Measurements from ENCODE around the gene HIRA. TPM values are rescaled to one million over a fixed set of nuclear protein-coding genes. Genes with fewer than 3 reads are reported as not detected.

The HIRA gene
- polyA plus RNA-seq, 3 donors: 1.8 to 20.7 (median 2.6) TPM

- no peaks in the 10 kb centered on the region for H3K27me3 Mint-ChIP-seq (ENCODE audit: low read depth in 3 of 3)
- H3K4me2 ChIP-seq (replicated peaks; ENCODE audit: extremely low read depth, low read length, poor library complexity, severe bottlenecking): no peak overlapping the region
Observed at GRCh38 chr22:19419464-19420178, 11.9 kb downstream of the HIRA start.

DNA sequence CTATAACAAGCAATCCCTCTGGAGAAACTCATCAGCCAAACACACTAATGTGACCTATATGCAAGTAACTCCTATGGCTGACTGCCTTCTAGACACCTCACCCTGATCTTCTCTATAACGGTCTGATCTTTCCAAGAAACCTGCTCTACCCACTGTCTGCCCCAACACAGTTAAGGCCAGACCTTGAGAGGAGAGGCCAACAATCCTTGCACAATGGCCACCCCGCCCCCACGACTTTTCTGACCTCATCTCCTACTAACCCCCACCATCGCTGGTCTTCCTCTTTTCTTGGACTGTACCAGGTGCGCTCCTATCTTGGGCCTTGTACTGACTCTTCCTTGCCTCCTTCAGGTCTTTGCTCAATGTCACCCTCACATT is 12.5 kb downstream of the HIRA start:
- H3K4me3 Mint-ChIP-seq: no peak overlapping the region
- H3K4me1 Mint-ChIP-seq: peaks cover 38% of the 10 kb centered on the region
- no peaks in the 10 kb centered on the region for H3K9me3 ChIP-seq (replicated peaks in 1 of 2; ENCODE audit: control insufficient read depth in 1 of 2, insufficient read depth in 1 of 2, low read length in 2 of 2)
- H3K27me3 Mint-ChIP-seq (ENCODE audit: low read depth in 3 of 3): no peaks in the 10 kb centered on the region
- TF ChIP-seq, protein P1, sequence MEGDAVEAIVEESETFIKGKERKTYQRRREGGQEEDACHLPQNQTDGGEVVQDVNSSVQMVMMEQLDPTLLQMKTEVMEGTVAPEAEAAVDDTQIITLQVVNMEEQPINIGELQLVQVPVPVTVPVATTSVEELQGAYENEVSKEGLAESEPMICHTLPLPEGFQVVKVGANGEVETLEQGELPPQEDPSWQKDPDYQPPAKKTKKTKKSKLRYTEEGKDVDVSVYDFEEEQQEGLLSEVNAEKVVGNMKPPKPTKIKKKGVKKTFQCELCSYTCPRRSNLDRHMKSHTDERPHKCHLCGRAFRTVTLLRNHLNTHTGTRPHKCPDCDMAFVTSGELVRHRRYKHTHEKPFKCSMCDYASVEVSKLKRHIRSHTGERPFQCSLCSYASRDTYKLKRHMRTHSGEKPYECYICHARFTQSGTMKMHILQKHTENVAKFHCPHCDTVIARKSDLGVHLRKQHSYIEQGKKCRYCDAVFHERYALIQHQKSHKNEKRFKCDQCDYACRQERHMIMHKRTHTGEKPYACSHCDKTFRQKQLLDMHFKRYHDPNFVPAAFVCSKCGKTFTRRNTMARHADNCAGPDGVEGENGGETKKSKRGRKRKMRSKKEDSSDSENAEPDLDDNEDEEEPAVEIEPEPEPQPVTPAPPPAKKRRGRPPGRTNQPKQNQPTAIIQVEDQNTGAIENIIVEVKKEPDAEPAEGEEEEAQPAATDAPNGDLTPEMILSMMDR (IDR thresholded peaks at IDR 0.05): no peak
- peaks cover 94% of the 10 kb centered on the region for H4K20me1 ChIP-seq (ENCODE audit: insufficient read depth, low read length)
- H3K36me3 ChIP-seq (replicated peaks in 1 of 2; ENCODE audit: control insufficient read depth in 1 of 2, insufficient read depth in 2 of 2, low read length in 2 of 2): peaks cover 0 to 2% of the 10 kb centered on the region in 2 donors
- H3K4me2 ChIP-seq (replicated peaks; ENCODE audit: extremely low read depth, low read length, poor library complexity, severe bottlenecking): no peak overlapping the region
- intact Hi-C loops (cut with micrococcal nuclease): no loop called here
- peaks cover 0 to 1% (median 0%) of the 10 kb centered on the region in 7 donors for H3K9me3 Mint-ChIP-seq
- peaks cover 17 to 22% of the 10 kb centered on the region in 2 donors for H3K4me1 ChIP-seq (ENCODE audit: control insufficient read depth in 1 of 2, insufficient read depth in 2 of 2, low read length in 2 of 2)
- no peak overlapping the region for H3K4me3 ChIP-seq (replicated peaks in 1 of 3; ENCODE audit: low read depth in 2 of 3, low read length in 3 of 3)
- no peak overlapping the region for H2AFZ ChIP-seq (ENCODE audit: insufficient read depth, low read depth, low read length, poor library complexity, severe bottlenecking)
- peaks cover 99% of the 10 kb centered on the region for H3K79me2 ChIP-seq (ENCODE audit: insufficient read depth, low read length)
- peaks cover 3 to 16% of the 10 kb centered on the region in 2 donors for H3K36me3 Mint-ChIP-seq
- no peaks in the 10 kb centered on the region for H3K27me3 ChIP-seq (ENCODE audit: control insufficient read depth in 2 of 2, insufficient read depth in 2 of 2, low read length in 2 of 2)
- 24% methylated on average over 5 of the region's 5 CpGs for WGBS (ENCODE audit: insufficient coverage)
- DNase-seq: peak in 2 of 3 donors; percentile 12 to 32
- peak overlapping the region; percentile 56 to 90 (median 82) for H3K27ac Mint-ChIP-seq
- H3K9ac ChIP-seq (ENCODE audit: insufficient read depth, low read length, poor library complexity, severe bottlenecking): peak overlapping the region; percentile 10
- peak overlapping the region in 1 of 2 donors; percentile 73 for H3K27ac ChIP-seq (ENCODE audit: low read depth in 1 of 2, low read length in 2 of 2)

More at GRCh38 chr22:19419464-19420178, 11.9 kb downstream of the HIRA start:
- DNase-seq: no peak
- peak overlapping the region; percentile 69 to 90 (median 82) for H3K27ac Mint-ChIP-seq
- WGBS (ENCODE audit: insufficient coverage): 50% methylated on average over 1 of the region's 5 CpGs
- H3K4me3 Mint-ChIP-seq: no peak overlapping the region
- H3K4me3 ChIP-seq (replicated peaks in 1 of 3; ENCODE audit: low read depth in 2 of 3, low read length in 3 of 3): no peak overlapping the region
- intact Hi-C loops (cut with micrococcal nuclease): no loop called here
- peak overlapping the region in 1 of 2 donors; percentile 73 for H3K27ac ChIP-seq (ENCODE audit: low read depth in 1 of 2, low read length in 2 of 2)
- peak overlapping the region; percentile 10 for H3K9ac ChIP-seq (ENCODE audit: insufficient read depth, low read length, poor library complexity, severe bottlenecking)
- H3K9me3 Mint-ChIP-seq: peaks cover 0 to 1% (median 0%) of the 10 kb centered on the region in 7 donors
- no peak overlapping the region for H2AFZ ChIP-seq (ENCODE audit: insufficient read depth, low read depth, low read length, poor library complexity, severe bottlenecking)
- no peaks in the 10 kb centered on the region for H3K27me3 ChIP-seq (ENCODE audit: control insufficient read depth in 2 of 2, insufficient read depth in 2 of 2, low read length in 2 of 2)
- H3K36me3 Mint-ChIP-seq: peaks cover 1 to 14% of the 10 kb centered on the region in 2 donors
- peaks cover 43% of the 10 kb centered on the region for H3K4me1 Mint-ChIP-seq
- peaks cover 94% of the 10 kb centered on the region for H4K20me1 ChIP-seq (ENCODE audit: insufficient read depth, low read length)
- TF ChIP-seq, protein P1 (IDR thresholded peaks at IDR 0.05): no peak
- H3K4me1 ChIP-seq (ENCODE audit: control insufficient read depth in 1 of 2, insufficient read depth in 2 of 2, low read length in 2 of 2): peaks cover 22 to 27% of the 10 kb centered on the region in 2 donors
- peaks cover 99% of the 10 kb centered on the region for H3K79me2 ChIP-seq (ENCODE audit: insufficient read depth, low read length)
- peaks cover 0 to 2% of the 10 kb centered on the region in 2 donors for H3K36me3 ChIP-seq (replicated peaks in 1 of 2; ENCODE audit: control insufficient read depth in 1 of 2, insufficient read depth in 2 of 2, low read length in 2 of 2)
- H3K9me3 ChIP-seq (replicated peaks in 1 of 2; ENCODE audit: control insufficient read depth in 1 of 2, insufficient read depth in 1 of 2, low read length in 2 of 2): no peaks in the 10 kb centered on the region
